ENCODE results near the gene MRPS12.
"Not testable (repeated sequence)": the region's sequence is repeated elsewhere in the genome, so short reads cannot be mapped to it uniquely, and the experiment has no call there.

Gene MRPS12

DNA sequence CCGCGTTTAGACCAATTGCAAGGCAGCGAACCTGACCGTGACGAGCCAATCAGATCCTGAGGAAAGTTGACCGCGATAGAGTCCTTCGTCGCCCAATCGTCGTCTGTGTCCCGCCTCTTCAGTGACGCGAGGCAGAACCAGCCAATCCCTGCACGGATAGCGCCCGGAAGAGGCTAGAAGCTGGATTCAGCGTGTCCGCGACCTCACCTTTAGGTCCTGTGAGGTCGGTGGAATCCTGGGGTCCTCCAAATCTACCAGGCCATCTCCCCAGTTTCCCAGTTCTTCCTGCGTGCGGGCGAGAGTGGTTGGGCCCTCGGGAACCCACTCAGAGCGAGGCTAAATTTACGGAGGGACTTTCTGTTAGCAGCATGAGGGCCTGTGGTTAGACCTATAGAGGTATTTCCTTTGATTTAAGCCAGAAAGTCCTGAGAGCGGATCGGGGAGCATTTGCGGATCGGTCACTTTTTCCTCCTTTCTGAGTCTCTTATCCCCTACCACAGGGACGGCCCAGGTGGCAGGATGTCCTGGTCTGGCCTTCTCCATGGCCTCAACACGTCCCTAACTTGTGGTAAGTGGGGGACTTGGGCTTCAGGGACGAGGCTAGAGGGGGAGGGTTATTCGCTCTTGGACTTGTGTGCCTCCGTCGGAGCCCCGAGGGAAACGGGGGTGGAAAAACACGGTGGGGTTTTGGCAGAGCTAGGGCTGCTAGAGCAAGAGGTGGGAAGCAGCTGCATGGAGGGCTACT is at the start of gene MRPS12:
TSS of gene MRPS12 (plus strand) at position 169 of the 745 bp plus-strand sequence. CDS start at position 520, 351 bp downstream.
- DNase-seq = peak; percentile 99

DNA sequence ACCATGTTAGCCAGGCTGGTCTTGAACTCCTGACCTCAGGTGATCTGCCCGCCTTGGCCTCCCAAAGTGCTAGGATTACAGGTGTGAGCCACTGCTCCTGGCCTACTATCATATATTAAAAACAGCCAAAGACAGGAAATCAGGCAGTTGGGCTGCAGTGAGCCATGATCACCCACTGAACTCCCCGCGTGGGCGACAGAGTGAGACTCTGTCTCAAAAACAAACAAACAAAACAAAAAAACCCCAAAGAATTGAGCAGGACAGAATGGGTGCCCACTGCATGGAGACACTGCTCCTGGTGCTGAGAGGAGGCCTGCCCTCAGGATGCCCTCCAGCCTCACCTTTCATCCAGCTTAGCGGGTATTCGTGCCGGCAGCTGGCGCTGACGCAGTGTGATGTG is 47.5 kb upstream of the MRPS12 start:
- no peak for DNase-seq

DNA sequence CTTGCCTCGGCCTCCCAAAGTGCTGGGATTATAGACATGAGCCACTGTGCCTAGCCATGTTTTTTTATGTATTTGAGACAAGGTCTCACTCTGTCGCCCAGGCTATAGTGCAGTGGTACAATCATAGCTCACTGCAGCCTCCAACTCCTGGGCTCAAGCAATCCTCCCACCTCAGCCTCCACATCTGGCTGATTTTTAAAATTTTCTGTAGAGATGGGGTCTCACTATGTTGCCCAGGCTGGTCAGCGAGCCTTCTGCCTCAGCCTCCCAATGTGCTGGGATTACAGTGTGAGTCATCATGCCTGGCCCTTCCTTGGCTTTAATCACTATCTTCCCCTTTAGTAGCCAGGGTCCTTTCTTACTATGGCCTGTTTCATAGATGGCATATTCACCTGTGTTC is 46.1 kb upstream of the MRPS12 start:
- DNase-seq = not testable (repeated sequence)

DNA sequence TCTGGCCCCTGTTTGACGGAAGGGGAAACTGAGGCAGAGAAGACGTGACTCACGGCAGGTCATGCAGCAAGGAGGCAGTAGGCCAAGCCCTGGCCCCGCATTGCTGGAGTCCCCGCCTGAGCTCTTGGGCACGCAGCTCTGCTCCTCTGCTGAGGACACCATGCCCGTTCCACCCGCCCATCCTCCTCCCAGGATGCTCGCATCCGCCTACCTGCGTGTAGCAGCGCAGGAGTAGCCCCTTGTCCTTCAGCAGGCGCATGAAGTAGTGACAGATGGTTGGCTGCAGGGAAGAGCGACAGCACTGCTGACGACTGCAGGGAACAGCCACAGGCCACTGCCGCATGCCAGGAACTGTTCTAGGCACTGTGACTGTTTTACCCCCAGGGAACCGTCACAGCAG is 41.9 kb upstream of the MRPS12 start:
- DNase-seq = no peak

DNA sequence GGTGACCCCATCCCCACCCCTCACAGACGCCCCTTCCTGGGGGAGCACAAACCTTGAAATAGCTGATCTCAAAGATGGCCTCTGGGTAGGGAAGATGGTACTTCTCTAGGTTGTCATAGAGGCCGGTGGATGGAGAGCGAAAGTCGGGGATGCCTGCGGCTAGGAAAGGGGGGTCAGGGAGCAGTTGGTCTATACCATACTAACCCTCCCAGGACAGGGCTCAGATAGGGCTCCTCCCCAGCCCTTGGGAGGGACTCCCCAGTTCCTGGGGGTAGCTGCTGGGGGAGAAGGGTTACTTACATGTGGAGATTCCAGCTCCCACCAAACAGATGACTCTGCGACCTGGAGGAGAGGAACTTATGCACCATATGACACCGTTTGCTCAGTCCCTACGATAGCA is 40.9 kb upstream of the MRPS12 start:
- DNase-seq = no peak

DNA sequence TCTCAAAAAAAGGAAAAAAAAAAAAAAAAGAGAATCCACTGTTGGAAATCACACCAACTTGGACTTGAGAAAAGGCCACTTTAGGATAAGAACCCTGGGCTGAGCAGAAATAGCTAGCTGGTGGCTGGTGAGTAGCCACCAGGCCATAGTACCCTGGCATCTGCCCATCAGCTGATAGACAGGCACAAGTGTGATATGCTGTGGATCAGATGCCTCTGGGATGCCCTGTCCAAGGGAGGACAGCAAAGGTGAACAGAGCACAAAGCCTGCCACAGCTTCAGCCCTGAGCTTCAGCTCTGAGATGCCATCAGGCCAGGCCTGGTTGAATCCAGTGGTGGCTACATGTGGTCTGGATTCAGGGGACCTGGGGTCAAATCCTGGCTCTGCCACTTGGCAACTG is 40.1 kb upstream of the MRPS12 start:
- no peak for DNase-seq

DNA sequence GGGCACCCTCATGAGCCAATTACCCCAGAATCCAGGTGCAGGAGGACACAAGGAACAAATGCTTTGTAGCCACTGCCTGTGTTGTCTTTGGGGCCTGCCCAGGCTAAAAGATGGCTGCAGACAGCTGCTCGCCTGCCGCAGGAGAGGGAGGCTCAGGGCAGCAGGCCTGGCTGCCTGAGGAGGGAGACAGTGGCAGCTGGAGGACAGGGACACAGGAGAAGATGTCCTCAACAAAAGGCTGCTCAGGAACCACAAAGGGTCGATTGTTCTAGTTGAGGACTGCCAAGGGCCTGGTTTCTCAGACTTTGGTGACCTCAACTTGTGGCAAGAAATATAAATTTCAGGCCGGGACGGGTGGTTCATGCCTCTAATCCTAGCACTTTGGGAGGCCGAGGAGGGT is 39.0 kb upstream of the MRPS12 start:
- DNase-seq = no peak

DNA sequence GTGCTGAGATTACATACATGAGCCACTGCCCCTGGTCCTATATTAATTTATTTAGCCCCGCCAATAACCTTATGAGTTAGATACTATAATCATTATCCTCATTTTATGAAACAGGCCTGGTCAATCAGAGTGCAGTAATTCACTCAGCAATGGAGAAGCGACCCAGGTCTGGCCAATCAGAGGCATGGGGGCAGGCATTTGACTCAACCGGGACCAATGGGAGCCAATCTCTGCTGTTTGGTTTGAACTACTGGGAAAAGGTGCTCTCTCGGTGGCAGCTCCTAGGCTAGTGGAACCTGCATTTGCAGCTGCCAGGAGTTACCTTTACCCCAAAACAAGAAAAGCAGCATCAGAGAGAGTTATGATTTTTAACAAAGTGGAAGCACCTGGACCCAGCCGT is 37.9 kb upstream of the MRPS12 start:
- no peak for DNase-seq

DNA sequence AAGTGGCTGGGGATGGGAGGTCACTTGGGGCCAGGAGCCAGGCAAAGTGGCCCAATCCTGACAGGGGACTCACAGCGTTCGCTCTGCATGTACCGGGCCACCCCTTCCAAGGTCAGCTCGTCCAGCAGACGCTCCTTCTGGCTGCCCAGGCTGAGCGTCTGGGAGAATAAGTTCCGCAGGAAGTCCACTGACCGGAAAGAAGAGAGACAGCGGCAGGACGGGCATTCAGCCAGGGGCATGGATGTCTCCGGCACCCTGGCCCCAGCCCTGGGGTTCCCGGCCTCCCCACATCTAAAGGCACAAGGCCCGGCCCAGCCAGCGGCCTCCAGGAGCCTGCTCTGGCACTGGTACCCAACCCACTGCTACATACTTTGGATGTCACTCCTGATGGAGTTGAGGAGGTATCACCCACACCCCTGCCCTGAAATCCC is 37.4 kb upstream of the MRPS12 start:
- no peak for DNase-seq

DNA sequence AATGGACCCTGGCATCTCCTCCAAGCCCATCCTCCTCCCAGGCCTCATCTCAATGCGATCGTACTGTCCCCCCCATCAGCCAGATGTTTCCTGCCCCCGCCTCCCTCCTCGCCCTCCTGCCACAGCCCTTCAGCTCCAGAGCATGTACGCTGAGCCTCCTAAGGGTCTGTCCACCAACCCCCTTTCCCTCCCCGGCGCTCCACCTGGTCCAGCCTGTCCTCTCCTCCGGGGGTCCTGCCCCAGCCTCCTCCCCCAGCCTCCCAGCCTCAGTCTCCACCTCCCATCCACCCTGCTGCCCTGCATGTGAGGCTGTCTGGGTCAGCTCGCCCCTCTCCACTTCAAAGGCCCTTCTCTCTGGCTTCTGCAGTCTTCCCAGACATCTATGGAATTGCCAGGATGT is 35.8 kb upstream of the MRPS12 start:
- DNase-seq = no peak

DNA sequence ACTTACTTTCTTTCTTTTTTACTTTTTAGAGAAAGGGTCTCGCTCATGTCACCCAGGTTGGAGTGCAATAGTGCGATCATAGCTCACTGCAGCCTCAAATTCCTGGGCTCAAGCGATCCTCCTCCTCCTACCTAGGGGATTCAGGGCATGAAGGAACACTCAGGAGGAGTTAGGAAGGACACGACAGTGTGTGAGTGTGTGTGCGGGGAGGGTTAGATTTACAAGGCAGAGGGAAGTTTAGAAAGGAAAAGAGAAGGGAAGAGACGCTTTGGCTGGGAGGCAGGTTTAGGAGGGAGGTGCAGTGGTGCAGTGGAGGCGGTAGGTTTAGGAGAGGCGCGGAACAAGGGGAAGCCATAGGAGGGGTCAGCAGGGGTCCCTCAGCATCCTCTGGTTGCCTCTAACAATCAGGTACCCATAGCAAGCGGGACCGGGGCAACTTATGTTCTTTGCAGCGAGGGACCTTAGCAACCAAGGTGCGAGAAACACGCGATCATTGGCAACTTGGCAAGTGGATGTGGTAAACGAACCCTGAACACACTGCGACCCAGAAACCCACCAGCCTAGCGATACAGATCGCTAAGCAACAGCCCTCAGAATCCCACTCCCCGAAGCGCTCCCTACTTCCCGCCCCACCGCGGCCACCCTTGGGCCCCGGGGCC is 31.8 kb upstream of the MRPS12 start:
- no peak for DNase-seq

DNA sequence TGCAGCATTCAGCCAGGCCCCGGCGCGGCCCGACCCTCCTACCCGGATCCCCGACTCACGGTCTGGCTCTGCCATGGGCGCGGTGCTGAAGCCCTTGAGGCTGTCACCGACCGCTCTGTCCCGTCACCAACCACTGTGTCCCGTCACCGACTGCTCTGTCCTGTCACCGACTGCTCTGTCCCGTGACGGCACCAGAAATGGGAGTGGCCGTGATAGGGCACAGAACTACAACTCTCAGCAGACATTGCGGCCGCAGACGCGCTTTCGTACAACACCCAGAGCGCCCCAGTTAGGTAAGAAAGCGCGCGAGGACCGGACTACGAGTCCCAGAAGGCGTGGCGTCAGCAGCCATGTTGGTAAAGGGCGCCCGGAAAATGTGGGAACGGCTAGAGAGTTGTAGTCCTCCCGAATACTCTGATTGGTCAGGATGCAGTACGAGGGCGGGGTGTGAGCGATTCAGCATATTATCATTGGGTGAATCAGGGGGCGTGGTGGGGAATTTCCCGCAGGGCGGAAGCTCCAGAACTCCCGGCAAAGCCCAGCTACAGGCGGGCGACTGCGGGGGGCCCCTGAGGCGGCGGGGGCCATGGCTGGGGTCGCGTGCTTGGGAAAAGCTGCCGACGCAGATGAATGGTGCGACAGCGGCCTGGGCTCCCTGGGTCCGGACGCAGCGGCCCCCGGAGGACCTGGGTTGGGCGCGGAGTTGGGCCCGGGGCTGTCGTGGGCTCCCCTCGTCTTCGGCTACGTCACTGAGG is 31.1 kb upstream of the MRPS12 start, which contains the start of the genes NFKBIB and SIRT2:
TSS of gene NFKBIB (plus strand) at position 523 of the 755 bp plus-strand sequence. CDS start at position 587, 64 bp downstream.
TSS of gene SIRT2 (minus strand) at position 172 of the 755 bp plus-strand sequence. CDS start at position 75, 97 bp downstream.
- DNase-seq = peak; percentile 100

DNA sequence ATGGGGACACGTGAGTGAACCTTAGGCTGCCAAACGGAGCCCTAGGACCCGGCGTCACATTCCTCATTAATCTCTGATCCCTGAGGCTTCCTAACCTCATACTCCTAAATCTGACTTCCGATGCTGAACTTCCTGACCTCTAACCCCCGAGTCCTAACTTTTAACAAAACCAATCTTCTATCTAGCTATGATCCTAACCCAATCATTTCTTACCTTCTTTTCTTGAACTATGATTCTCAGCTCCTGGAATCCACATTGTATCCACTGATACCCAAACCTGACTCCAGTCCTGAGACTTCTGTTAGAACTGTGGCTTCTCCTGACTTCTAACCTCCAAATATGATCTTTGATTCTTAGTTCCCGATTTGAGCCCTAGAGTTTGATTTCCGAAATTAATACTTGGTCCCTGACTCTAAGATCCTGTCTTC is 30.5 kb upstream of the MRPS12 start:
- DNase-seq = no peak

DNA sequence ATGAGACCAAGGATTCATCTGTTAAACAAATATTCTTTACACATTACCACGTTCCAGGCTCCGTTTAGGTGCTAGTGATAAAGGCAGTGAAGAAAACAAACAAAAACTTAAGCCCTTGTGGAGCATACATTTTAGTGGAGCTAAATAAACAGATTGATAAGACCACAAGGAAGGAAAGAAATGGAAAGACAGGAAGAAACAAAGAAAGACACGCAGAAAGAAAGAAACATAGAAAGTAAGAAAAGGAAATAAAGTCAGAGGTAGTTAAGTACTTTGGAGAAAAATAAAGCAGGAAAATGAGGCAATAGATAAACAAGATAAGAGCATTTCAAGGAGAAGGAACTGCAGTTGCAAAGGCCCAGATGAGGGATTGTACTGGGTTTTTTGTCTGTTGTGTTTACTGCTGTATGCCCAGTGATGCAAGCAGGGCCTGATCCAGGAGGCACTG is 30.0 kb upstream of the MRPS12 start:
- DNase-seq = no peak

DNA sequence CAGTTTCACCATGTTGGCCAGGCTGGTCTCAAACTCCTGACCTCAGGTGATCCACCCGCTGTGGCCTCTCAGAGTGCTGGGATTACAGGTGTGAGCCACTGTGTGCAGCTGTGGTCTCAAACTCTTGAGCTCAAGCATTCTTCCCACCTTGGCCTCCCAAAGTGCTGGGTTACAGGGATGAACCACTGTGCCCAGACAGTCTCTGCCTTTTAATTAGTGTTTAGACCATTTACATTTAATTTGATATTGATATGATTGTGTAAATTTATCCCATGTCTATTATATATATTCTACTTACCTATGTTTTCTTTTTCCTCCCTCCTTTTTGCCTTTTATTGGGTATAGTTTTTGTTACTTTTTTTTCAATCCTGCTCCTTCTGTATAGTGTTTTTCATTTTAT is 29.1 kb upstream of the MRPS12 start:
- DNase-seq = no peak

DNA sequence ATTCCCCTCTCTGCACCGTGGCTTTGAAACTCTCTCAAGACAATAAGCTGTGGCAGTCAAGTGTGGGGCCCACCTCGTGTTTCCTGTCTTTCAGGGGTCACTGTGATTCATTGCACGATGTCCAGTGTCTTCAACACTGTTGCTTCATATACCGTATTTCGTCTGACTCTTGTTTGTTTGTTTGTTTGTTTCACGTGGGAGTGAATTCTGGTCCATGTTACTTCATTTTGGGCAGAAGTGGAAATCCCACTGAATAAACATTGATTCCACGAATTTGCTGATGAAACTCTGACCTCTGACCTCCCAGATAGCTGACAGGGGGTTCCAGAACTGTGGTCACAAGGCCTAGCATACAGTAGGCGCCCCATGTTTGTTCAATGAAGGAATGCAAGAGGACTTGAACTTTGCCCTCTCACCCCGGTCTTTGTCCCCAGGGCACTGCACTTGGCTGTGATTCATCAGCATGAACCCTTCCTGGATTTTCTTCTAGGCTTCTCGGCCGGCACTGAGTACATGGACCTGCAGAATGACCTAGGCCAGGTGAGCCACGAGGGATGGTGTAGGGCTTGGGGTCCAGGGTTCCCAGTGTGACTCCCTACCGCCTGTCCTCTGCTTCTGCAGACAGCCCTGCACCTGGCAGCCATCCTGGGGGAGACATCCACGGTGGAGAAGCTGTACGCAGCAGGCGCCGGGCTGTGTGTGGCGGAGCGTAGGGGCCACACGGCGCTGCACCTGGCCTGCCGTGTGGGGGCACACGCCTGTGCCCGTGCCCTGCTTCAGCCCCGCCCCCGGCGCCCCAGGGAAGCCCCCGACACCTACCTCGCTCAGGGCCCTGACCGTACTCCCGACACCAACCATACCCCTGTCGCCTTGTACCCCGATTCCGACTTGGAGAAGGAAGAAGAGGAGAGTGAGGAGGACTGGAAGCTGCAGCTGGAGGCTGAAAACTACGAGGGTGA is 25.9 kb upstream of the MRPS12 start:
- no peak for DNase-seq

DNA sequence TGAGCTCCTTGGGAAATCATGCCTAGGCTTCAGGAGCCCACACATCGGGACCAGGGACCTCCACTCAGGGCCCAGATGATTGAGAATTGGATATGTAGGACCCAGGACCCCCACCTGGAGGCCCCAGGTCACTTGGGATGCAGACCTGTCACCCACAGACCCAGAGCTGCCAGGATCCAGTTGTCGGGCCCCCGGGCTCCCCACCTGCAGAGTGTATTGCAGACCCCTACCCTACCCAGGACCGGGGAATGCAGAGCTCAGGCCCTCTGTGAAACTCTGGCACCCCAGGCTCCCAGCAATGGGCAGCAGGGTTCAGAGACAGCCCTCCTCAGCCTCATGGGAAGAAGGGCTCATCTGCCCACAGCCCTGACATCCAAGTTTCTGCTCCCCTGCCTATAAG is 25.1 kb upstream of the MRPS12 start:
- DNase-seq = no peak

DNA sequence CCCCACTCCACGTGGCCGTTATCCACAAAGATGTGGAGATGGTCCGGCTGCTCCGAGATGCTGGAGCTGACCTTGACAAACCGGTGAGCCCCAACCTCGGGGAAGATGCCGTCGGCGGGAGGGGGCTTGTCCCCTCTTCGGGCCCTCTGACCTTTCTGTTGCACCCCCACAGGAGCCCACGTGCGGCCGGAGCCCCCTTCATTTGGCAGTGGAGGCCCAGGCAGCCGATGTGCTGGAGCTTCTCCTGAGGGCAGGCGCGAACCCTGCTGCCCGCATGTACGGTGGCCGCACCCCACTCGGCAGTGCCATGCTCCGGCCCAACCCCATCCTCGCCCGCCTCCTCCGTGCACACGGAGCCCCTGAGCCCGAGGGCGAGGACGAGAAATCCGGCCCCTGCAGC is 23.5 kb upstream of the MRPS12 start:
- no peak for DNase-seq

DNA sequence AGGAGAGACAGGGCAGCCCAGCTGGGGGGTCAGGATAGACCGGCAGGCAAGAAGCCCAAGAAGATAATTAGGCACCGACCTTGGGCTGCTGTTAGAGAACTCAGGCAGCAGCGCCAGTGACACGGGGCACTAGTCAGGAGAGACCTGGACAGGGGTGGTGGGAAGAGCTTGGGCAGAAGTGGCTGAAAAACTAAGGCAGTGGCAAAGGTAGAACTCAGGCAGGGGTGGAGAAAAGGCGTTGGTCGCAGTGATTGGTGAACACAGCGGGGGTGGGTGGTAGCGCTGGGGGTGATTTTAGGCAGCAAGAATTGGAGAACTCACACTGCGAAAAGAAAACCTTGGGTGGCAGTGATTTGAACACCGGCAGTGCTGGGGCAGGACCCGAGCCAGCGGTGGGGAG is 23.1 kb upstream of the MRPS12 start:
- no peak for DNase-seq

DNA sequence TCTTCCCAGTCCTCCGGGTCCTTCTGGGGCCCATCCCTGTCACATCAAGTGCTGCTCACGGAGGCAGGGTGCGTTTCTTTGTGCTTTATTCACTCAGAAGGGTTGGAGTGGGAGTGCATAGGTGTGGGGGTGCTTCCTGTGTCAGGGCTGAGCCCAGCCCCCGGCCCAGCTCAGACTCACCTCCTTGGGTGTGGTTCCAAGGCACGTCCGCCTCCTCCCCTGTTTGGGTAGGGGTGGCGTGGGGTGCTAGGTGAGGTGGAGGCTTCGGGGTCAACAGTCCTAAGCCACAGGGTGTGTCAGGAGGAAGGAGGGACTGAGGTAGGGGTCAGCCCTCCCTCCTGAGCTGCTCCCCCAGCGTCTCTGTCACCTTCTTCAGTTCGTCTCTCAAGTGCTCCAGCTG is 21.8 kb upstream of the MRPS12 start:
- no peak for DNase-seq

DNA sequence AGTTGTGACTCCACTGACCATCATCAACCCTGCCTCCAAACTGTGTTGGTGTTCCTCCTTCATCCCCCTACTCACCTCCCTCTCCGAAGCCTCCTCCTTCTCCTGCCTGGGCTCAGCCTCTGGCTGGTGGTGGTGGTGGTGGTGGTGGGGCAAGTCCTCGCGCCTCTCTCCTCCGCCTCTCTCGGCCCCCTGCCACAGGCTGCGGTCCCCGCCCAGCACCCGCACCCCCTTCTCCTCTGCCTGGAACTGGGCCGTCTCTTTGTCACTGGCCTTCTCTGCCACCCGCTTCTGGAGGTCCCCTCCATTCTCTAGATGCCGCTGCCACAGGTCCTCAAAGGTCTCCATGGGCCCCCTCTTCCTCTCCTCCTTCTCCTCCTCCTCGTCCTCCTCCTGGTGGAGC is 20.3 kb upstream of the MRPS12 start:
- DNase-seq = no peak

DNA sequence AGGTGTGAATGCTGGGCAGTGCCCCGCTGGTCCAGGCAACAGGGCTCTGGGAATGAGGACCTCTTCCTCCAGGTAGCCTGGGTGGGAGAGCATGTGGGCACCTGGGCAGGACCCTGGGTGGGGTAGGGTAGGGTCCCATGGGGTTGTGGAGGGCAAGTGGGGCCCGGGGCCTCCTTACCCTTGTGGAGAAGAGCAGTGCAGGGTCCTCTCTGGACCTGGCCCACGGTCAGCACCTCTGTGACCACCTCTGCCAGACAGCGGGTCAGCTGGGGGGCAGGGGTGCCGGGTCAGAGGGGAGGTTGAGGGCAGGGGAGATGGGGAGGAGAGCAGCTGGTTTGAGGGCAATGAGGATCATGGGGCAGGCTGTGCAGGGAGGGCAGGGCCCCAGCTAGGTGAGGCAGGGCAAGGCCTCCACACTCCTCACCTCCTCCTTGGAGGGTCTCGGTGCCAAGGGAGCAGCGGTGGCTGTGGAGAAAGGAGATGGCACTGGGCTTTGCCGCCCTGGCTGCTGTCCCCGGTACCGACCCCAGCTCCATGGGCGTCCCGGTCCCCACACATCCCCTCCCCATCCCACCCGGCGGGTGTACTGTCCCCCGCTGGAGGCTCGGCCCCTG is 19.2 kb upstream of the MRPS12 start:
- no peak for DNase-seq

Data from COR-L47 (cell line).